Measurements from ENCODE around the gene RPIA.
A peak's percentile ranks its signal among the peaks of the same experiment; 100 is the strongest.
"Not testable (repeated sequence)": the region's sequence is repeated elsewhere in the genome, so short reads cannot be mapped to it uniquely, and the experiment has no call there.

The RPIA gene

GRCh38 chr2:88735133-88735532 lies 43.7 kb downstream of the RPIA start:
- no peak for DNase-seq (ENCODE audit: low read depth)

- DNase-seq (ENCODE audit: low read depth), result no peak
Observed at GRCh38 chr2:88735853-88736252, 44.4 kb downstream of the RPIA start.

DNA sequence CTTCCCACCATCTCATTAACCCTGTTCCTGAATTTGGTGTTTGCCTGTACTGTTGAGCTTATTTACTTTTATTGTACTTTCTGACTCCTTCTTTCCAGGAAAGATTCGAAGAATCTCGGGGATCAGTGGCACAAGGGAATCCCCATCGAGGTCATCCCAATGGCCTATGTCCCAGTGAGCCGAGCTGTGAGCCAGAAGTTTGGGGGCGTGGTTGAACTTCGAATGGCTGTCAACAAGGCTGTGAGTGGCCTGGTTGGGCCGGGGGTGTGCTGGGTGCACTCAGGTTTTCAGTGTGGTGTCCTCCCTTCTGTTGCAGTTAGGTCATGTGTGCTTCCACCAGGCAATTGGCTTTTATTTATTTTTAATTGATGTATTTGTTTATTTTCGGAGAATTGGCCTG lies 45.0 kb downstream of the RPIA start:
- DNase-seq (ENCODE audit: low read depth), result no peak

DNA sequence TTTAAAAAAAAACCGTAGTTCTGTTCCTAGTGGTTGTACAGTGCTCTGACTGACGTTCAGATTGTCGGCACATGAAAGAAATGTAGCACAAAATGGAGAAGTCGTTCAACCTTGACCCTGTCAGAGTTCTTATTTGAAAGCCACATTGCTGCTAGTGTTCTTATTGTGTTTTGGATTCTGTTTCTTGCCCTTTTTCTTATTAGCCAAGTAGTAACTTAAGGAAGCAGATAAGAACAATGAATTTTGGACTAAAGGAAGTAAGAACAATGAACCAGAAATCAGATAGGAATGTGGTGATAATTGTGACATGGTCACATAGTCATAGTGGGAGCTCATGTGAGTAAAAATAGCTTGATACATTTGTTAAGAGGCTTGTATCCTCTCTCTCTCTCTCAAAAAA lies 45.9 kb downstream of the RPIA start:
- DNase-seq (ENCODE audit: low read depth), result peak; percentile 72

- peak; percentile 48 for DNase-seq (ENCODE audit: low read depth)
Observed at GRCh38 chr2:88738271-88738670, 46.8 kb downstream of the RPIA start.

- peak; percentile 70 for DNase-seq (ENCODE audit: low read depth)
Observed at GRCh38 chr2:88739985-88740600, 48.6 kb downstream of the RPIA start.

GRCh38 chr2:88746929-88747490 lies 55.5 kb downstream of the RPIA start:
- no peak for DNase-seq (ENCODE audit: low read depth)

DNA sequence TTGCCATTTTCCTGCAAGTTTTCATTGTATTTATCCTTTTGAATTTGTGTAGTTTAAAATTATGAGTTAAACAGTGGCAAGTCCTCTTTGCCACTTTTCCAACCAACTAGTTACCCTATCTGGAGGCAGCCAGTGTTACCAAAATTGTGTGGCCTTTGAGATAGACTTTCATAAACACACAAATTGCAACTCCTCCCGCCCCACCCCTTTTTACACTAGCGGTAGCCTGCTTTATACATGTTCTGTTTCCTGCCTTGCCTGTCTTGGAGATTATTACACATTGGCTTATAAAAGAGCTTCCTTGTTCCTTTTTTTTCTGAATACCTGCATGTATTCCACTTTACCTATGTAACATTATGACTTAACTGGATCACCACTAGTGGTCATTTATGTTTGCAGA lies 56.5 kb downstream of the RPIA start:
- no peak for DNase-seq (ENCODE audit: low read depth)

GRCh38 chr2:88751768-88752167 lies 60.3 kb downstream of the RPIA start:
- DNase-seq (ENCODE audit: low read depth), result no peak

- DNase-seq (ENCODE audit: low read depth), result no peak
Observed at GRCh38 chr2:88753833-88754584, 62.5 kb downstream of the RPIA start.

GRCh38 chr2:88754585-88755320 lies 63.3 kb downstream of the RPIA start:
- no peak for DNase-seq (ENCODE audit: low read depth)

DNA sequence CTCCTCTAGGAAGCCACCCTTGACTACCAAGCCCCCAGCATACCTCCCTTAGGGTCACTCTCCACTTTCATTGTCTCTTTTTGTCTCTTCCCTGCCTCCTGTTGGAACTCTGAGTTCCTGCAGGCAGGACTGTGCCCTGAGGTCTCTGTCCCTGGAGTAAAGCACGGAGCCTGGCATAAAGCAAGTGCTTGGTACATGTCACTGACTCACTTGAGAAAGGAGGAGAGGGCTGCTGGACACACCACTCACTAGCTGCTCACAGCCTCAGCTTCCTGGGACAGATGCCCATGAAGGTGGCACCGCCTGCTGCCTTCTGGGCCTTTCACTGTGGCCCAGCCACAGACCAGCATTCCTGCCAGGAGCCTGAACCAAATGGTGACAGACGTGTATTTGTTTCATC lies 64.4 kb downstream of the RPIA start:
- DNase-seq (ENCODE audit: low read depth), result no peak

- no peak for DNase-seq (ENCODE audit: low read depth)
Observed at GRCh38 chr2:88757025-88757424, 65.6 kb downstream of the RPIA start.

- not testable (repeated sequence) for DNase-seq (ENCODE audit: low read depth)
Observed at GRCh38 chr2:88758702-88759101, 67.2 kb downstream of the RPIA start.

GRCh38 chr2:88760819-88761598 lies 69.5 kb downstream of the RPIA start:
- no peak for DNase-seq (ENCODE audit: low read depth)

- no peak for DNase-seq (ENCODE audit: low read depth)
Observed at GRCh38 chr2:88764141-88764849, 72.8 kb downstream of the RPIA start.

DNA sequence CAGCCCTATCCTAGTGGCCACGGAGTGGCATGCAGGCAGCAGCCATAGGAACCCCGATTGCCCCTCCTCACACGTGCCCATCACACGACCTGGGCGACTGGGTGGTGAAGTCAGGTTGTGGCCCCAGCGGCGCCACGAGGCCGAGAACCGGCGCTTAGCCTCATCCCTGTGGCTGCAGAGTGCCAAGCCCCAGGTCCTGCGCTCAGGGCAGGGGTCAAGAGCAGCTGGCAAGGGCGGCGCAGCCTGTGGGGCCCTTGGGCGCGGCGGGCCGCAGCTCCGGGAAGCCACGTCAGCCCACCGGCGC lies 73.3 kb downstream of the RPIA start:
- DNase-seq (ENCODE audit: low read depth), result no peak

GRCh38 chr2:88765154-88765888 lies 73.8 kb downstream of the RPIA start:
- peak; percentile 25 for DNase-seq (ENCODE audit: low read depth)

GRCh38 chr2:88765889-88766481 lies 74.5 kb downstream of the RPIA start:
- DNase-seq (ENCODE audit: low read depth), result not testable (repeated sequence)

GRCh38 chr2:88770016-88770415 lies 78.5 kb downstream of the RPIA start:
- DNase-seq (ENCODE audit: low read depth), result no peak

Measured in EH (cell line).